ENCODE data around the gene RAP1GDS1.

The RAP1GDS1 gene

GRCh38 chr4:98385831-98386230 lies 124.6 kb downstream of the RAP1GDS1 start:
- H3K4me3 ChIP-seq (ENCODE audit: low read depth, low read length): no peak overlapping the region
- CTCF ChIA-PET: no interaction called here
- TF ChIP-seq ZFHX2 (tag by site-specific recombination; conservative IDR thresholded peaks at IDR 0.05): no peak
- no peak for TF ChIP-seq ZNF510 (tag by site-specific recombination; IDR thresholded peaks at IDR 0.05; ENCODE audit: insufficient replicate concordance)
- TF ChIP-seq ZNF530 (tag by site-specific recombination; IDR thresholded peaks at IDR 0.05; ENCODE audit: low read depth): no peak
- TF ChIP-seq FEZF1 (tag by site-specific recombination; IDR thresholded peaks at IDR 0.05): no peak
- TF ChIP-seq ZNF350 (tag by site-specific recombination; IDR thresholded peaks at IDR 0.05): no peak
- no peak for TF ChIP-seq ZBTB10 (tag by site-specific recombination; IDR thresholded peaks at IDR 0.05)
- TF ChIP-seq RBAK (tag by site-specific recombination; IDR thresholded peaks at IDR 0.05): no peak
- no peak for TF ChIP-seq GLI2 (tag by site-specific recombination; IDR thresholded peaks at IDR 0.05; ENCODE audit: borderline replicate concordance, low read depth)
- TF ChIP-seq, protein P1, sequence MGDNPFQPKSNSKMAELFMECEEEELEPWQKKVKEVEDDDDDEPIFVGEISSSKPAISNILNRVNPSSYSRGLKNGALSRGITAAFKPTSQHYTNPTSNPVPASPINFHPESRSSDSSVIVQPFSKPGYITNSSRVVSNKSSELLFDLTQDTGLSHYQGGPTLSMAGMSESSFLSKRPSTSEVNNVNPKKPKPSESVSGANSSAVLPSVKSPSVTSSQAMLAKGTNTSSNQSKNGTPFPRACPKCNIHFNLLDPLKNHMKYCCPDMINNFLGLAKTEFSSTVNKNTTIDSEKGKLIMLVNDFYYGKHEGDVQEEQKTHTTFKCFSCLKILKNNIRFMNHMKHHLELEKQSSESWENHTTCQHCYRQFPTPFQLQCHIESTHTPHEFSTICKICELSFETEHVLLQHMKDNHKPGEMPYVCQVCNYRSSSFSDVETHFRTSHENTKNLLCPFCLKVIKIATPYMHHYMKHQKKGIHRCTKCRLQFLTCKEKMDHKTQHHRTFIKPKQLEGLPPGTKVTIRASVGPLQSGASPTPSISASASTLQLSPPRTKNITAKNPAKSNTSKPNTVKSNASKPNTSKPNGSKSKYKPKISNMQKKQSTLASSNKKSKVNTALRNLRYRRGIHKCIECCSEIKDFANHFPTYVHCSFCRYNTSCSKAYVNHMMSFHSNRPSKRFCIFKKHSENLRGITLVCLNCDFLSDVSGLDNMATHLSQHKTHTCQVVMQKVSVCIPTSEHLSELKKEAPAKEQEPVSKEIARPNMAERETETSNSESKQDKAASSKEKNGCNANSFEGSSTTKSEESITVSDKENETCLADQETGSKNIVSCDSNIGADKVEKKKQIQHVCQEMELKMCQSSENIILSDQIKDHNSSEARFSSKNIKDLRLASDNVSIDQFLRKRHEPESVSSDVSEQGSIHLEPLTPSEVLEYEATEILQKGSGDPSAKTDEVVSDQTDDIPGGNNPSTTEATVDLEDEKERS (tag by site-specific recombination; IDR thresholded peaks at IDR 0.05): no peak
- TF ChIP-seq ZNF26 (tag by site-specific recombination; IDR thresholded peaks at IDR 0.05): no peak
- no peak for TF ChIP-seq ZNF776 (tag by site-specific recombination; IDR thresholded peaks at IDR 0.05; ENCODE audit: borderline replicate concordance)
- TF ChIP-seq ZNF658 (tag by site-specific recombination; IDR thresholded peaks at IDR 0.05): no peak
- no peak for TF ChIP-seq ZNF169 (tag by site-specific recombination; IDR thresholded peaks at IDR 0.05)
- TF ChIP-seq ZNF394 (tag by site-specific recombination; IDR thresholded peaks at IDR 0.05; ENCODE audit: borderline replicate concordance): no peak
- TF ChIP-seq ZBTB20 (tag by site-specific recombination; IDR thresholded peaks at IDR 0.05): no peak
- no peak for TF ChIP-seq ZSCAN16 (tag by site-specific recombination; IDR thresholded peaks at IDR 0.05)
- TF ChIP-seq ZSCAN23 (tag by site-specific recombination; IDR thresholded peaks at IDR 0.05): no peak
- no peaks in the 10 kb centered on the region for H3K36me3 ChIP-seq (ENCODE audit: control insufficient read depth in 2 of 2, insufficient read depth in 1 of 2, low read length in 2 of 2)
- H3K4me1 ChIP-seq (ENCODE audit: control insufficient read depth, insufficient read depth, low read length): no peaks in the 10 kb centered on the region
- POLR2A ChIA-PET: no interaction called here
- no peak overlapping the region for H3K27ac ChIP-seq (ENCODE audit: extremely low read depth, low read depth, low read length)
- H3K9me3 ChIP-seq (ENCODE audit: control insufficient read depth, insufficient read depth, low read depth, low read length): no peaks in the 10 kb centered on the region

- Histone ChIP-seq H3K27ac (ENCODE audit: extremely low read depth, low read depth, low read length) (no peak overlapping the region), H3K36me3 (ENCODE audit: control insufficient read depth in 2 of 2, insufficient read depth in 1 of 2, low read length in 2 of 2) (no peaks in the 10 kb centered on the region), H3K9me3 (ENCODE audit: control insufficient read depth, insufficient read depth, low read depth, low read length) (no peaks in the 10 kb centered on the region), H3K4me3 (ENCODE audit: low read depth, low read length) (no peak overlapping the region), H3K4me1 (ENCODE audit: control insufficient read depth, insufficient read depth, low read length) (no peaks in the 10 kb centered on the region)
- TF ChIP-seq GLI2 (tag by site-specific recombination; IDR thresholded peaks at IDR 0.05; ENCODE audit: borderline replicate concordance, low read depth) (no peak), ZNF114 (tag by site-specific recombination; IDR thresholded peaks at IDR 0.05) (no peak), ZNF548 (tag by site-specific recombination; IDR thresholded peaks at IDR 0.05) (no peak)
- TF ChIP-seq, protein P2, sequence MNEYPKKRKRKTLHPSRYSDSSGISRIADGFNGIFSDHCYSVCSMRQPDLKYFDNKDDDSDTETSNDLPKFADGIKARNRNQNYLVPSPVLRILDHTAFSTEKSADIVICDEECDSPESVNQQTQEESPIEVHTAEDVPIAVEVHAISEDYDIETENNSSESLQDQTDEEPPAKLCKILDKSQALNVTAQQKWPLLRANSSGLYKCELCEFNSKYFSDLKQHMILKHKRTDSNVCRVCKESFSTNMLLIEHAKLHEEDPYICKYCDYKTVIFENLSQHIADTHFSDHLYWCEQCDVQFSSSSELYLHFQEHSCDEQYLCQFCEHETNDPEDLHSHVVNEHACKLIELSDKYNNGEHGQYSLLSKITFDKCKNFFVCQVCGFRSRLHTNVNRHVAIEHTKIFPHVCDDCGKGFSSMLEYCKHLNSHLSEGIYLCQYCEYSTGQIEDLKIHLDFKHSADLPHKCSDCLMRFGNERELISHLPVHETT (tag by site-specific recombination; IDR thresholded peaks at IDR 0.05): no peak
- CTCF ChIA-PET: no interaction called here
- POLR2A ChIA-PET: no interaction called here
Measured at GRCh38 chr4:98387345-98388026, 126.3 kb downstream of the RAP1GDS1 start.
